K562 (cell line): ENCODE measurements around the gene CPM. TPM values are rescaled to one million over a fixed set of nuclear protein-coding genes. Genes with fewer than 3 reads are reported as not detected.

Experiments
- ATAC-seq: fragments of 200-7000 bp; cut with Tn5 transposase; 3 replicates; pipeline ENCODE4 v1.9.1; 2020; ENCODE audit warnings: moderate library complexity
- BruUV-seq: library from RNA; stranded (reverse); fragments of 400-500 nt; replicated peaks from 2 replicates; lab custom pipeline; 2021; lab: Mats Ljungman, UMichigan
- CTCF ChIA-PET: fragments of 300-600 bp; formaldehyde crosslinking; extraction: SDS; loops from one replicate; lab custom pipeline; 2021; ENCODE audit warnings: low intra/inter-chr PET ratio; lab: Yijun Ruan, JAX
- POLR2A ChIA-PET: fragments of 300-600, 350-650 bp; sonication (Branson Sonifier 250); formaldehyde crosslinking; extraction: SDS; loops from one replicate; lab custom pipeline; 2021; ENCODE audit warnings: antibody characterized with exemption, inconsistent platforms; lab: Yijun Ruan, JAX
- DNase-seq, 4 experiments: peaks; one replicate each; pipeline versions ENCODE4 v3.0.0 to v3.0.0-alpha.2; 2011 to 2018; ENCODE audit warnings: low spot score in 3 of 4, mixed read lengths in 3 of 4; ENCODE audit errors: extremely low read depth in 1 of 4
- FAIRE-seq: peaks from 2 replicates; lab custom pipeline; 2011; peaks lifted over from hg19 to GRCh38; lab: Jason Lieb, UNC
- H2AFZ ChIP-seq: 2 replicates; pipeline ENCODE4 v1.6.0; 2011; ENCODE audit warnings: low read depth, low read length, control low read depth, inconsistent platforms
- H3K27ac ChIP-seq: fragments of 200-600 bp; 3 replicates; pipeline ENCODE4 v1.8.0; 2011; ENCODE audit warnings: low read depth, mild to moderate bottlenecking, control low read depth, inconsistent platforms, low read length, moderate library complexity, mixed read lengths; ENCODE audit errors: extremely low read depth
- H3K27me3 ChIP-seq, 2 experiments: fragments of 300-600 bp in 1 of 2; 2 replicates in 1 of 2; 3 replicates in 1 of 2; pipeline versions ENCODE4 v1.6.0 to v1.8.0; 2011; ENCODE audit warnings: inconsistent platforms in 2 of 2, low read length in 2 of 2, mild to moderate bottlenecking in 1 of 2, mixed read lengths in 1 of 2, moderate library complexity in 1 of 2; ENCODE audit not compliant: control insufficient read depth in 2 of 2, insufficient read depth in 2 of 2
- H3K36me3 ChIP-seq: fragments of 300-600 bp; 3 replicates; pipeline ENCODE4 v1.8.0; 2011; ENCODE audit warnings: mild to moderate bottlenecking, low read length, inconsistent platforms; ENCODE audit not compliant: control insufficient read depth, insufficient read depth
- H3K4me1 ChIP-seq, 2 experiments: fragments of 200-600 bp in 1 of 2; replicated peaks in 1 of 2; 2 replicates in 1 of 2; 3 replicates in 1 of 2; pipeline versions ENCODE4 v1.5.1 to v1.8.0; 2011; ENCODE audit warnings: inconsistent platforms in 2 of 2, low read length in 2 of 2, mild to moderate bottlenecking in 1 of 2, mixed read lengths in 1 of 2, moderate library complexity in 1 of 2; ENCODE audit not compliant: control insufficient read depth in 2 of 2, insufficient read depth in 2 of 2
- H3K4me2 ChIP-seq: 2 replicates; pipeline ENCODE4 v1.6.1; 2011; ENCODE audit warnings: low read length, control low read depth, inconsistent platforms, mixed read lengths; ENCODE audit not compliant: insufficient read depth
- H3K4me3 ChIP-seq: fragments of 200-600 bp; sonication (generic), shearing (Covaris generic); 2 replicates; pipeline ENCODE4 v1.5.1; 2016; ENCODE audit warnings: control low read depth, inconsistent platforms
- H3K79me2 ChIP-seq: fragments of 200-600 bp; 3 replicates; pipeline ENCODE4 v1.8.0; 2011; ENCODE audit warnings: low read length, inconsistent platforms; ENCODE audit not compliant: control insufficient read depth, insufficient read depth
- H3K9ac ChIP-seq, 2 experiments: 2 replicates each; pipeline versions ENCODE4 v1.6.0 to v1.6.1; 2011; ENCODE audit warnings: low read depth in 2 of 2, low read length in 2 of 2, control low read depth in 1 of 2, inconsistent platforms in 1 of 2, mild to moderate bottlenecking in 1 of 2, mixed read lengths in 1 of 2; ENCODE audit not compliant: insufficient read depth in 1 of 2
- H3K9me1 ChIP-seq: one replicate; pipeline ENCODE4 v1.6.0; 2011; ENCODE audit warnings: inconsistent platforms, mild to moderate bottlenecking, low read length, moderate library complexity; ENCODE audit not compliant: control insufficient read depth, insufficient read depth
- H3K9me3 ChIP-seq: replicated peaks from 2 replicates; pipeline ENCODE4 v1.5.1; 2011; ENCODE audit warnings: low read depth, low read length, inconsistent platforms; ENCODE audit not compliant: control insufficient read depth, insufficient read depth
- H4K20me1 ChIP-seq: replicated peaks from 2 replicates; pipeline ENCODE4 v1.6.1; 2011; ENCODE audit warnings: low read length, inconsistent platforms, mixed read lengths; ENCODE audit not compliant: control insufficient read depth, insufficient read depth
- BRD4 ChIP-seq: fragments of 200-600 bp; sonication (generic); IDR thresholded peaks from 2 replicates; pipeline ENCODE4 v1.6.1; 2017; ENCODE audit warnings: inconsistent platforms
- CTBP1 ChIP-seq: fragments of 450-650 bp; IDR thresholded peaks from 2 replicates; pipeline ENCODE4 v1.6.1; 2016; ENCODE audit warnings: borderline replicate concordance
- KDM4B ChIP-seq, 2 experiments: fragments of 450-650 bp in 1 of 2; sonication (generic) in 1 of 2; IDR thresholded peaks; 2 replicates each; pipeline ENCODE4 v1.6.1; 2016 to 2017; ENCODE audit warnings: borderline replicate concordance in 2 of 2, antibody characterized with exemption in 1 of 2, low read depth in 1 of 2, mild to moderate bottlenecking in 1 of 2
- KHSRP ChIP-seq: fragments of 450-650 bp; IDR thresholded peaks from 2 replicates; pipeline ENCODE4 v1.6.1; 2017
- NONO ChIP-seq, 2 experiments: fragments of 200-400 bp in 1 of 2; fragments of 450-650 bp in 1 of 2; formaldehyde crosslinking in 1 of 2; IDR thresholded peaks; 2 replicates each; pipeline ENCODE4 v1.6.1; 2017; ENCODE audit warnings: low read depth in 2 of 2, mild to moderate bottlenecking in 2 of 2, moderate library complexity in 2 of 2, low read length in 1 of 2
- NR2C1 ChIP-seq, 2 experiments: fragments of 450-650 bp; IDR thresholded peaks; 2 replicates each; pipeline ENCODE4 v1.6.1; 2017; ENCODE audit warnings: mild to moderate bottlenecking in 2 of 2, antibody characterized with exemption in 1 of 2, inconsistent platforms in 1 of 2, missing compliant biosample characterization in 1 of 2, missing genetic modification characterization in 1 of 2
- SMARCC2 ChIP-seq: fragments of 450-650 bp; IDR thresholded peaks from 2 replicates; pipeline ENCODE4 v1.6.1; 2017; ENCODE audit warnings: antibody characterized with exemption, moderate library complexity, mild to moderate bottlenecking, low read depth
- SNRNP70 ChIP-seq: fragments of 200-400 bp; formaldehyde crosslinking; optimal IDR thresholded peaks from 2 replicates; pipeline ENCODE3; 2017; ENCODE audit warnings: low read depth, low read length
- TARDBP ChIP-seq: fragments of 450-650 bp; IDR thresholded peaks from 2 replicates; pipeline ENCODE4 v1.6.1; 2016
- TCFL5 ChIP-seq: fragments of 250-450 bp; sonication (Bioruptor Pico); conservative IDR thresholded peaks from 2 replicates; pipeline ENCODE4 v1.6.1; 2021; ENCODE audit warnings: mild to moderate bottlenecking, moderate library complexity, matching md5 sums
- TRIM28 ChIP-seq: fragments of 450-650 bp; IDR thresholded peaks from 2 replicates; pipeline ENCODE4 v1.6.1; 2017
- ZBTB8A ChIP-seq: fragments of 450-650 bp; IDR thresholded peaks from 2 replicates; pipeline ENCODE4 v1.6.1; 2018; ENCODE audit warnings: mild to moderate bottlenecking, moderate library complexity; ENCODE audit not compliant: partially characterized antibody
- ZNF146 ChIP-seq: IDR thresholded peaks from one replicate; pipeline ENCODE4 v1.6.1; 2018; ENCODE audit warnings: missing compliant biosample characterization; ENCODE audit not compliant: unreplicated experiment
- ZNF76 ChIP-seq: fragments of 250-450 bp; sonication (Bioruptor Pico); IDR thresholded peaks from 2 replicates; pipeline ENCODE4 v1.4.0; 2020; ENCODE audit warnings: mild to moderate bottlenecking, moderate library complexity, borderline replicate concordance
- in situ Hi-C: fragments of 300-500 bp; cut with MboI; formaldehyde crosslinking; loops from 4 replicates; pipeline ENCODE4 v1.15.0; 2018; ENCODE audit warnings: inconsistent platforms, mixed read lengths
- intact Hi-C: fragments of 100-400 bp; cut with micrococcal nuclease; formaldehyde crosslinking; loops from 2 replicates; pipeline ENCODE4 v1.14.2; 2022
- polyA plus RNA-seq, 8 experiments: library from polyadenylated mRNA; depleted of rRNA in 4 of 8; stranded (reverse) in 5 of 8; unstranded in 3 of 8; fragments of >200 nt; fragmentation: Nextera tagmentation in 2 of 8; fragmentation: Illumina TruSeq in 1 of 8; extraction: Ambion mirVana in 2 of 8; extraction: Trizol in 1 of 8; gene quantifications; 2 replicates each; pipeline versions ENCODE4 v1.2.1 to v1.2.3, GENCODE V29; 2011 to 2014; ENCODE audit warnings: inconsistent platforms in 1 of 8, missing spikeins in 1 of 8
- total RNA-seq, 7 experiments: library from RNA; depleted of rRNA in 6 of 7; stranded (reverse); fragments of >200 nt in 6 of 7; fragmentation: Illumina TruSeq in 2 of 7; extraction: Trizol in 2 of 7; gene quantifications; 2 replicates each; pipeline versions ENCODE4 v1.2.1 to v1.2.3, GENCODE V29; 2011 to 2021; ENCODE audit warnings: low replicate concordance in 1 of 7
- TF ChIP-seq, protein P1 (sequence below): fragments of 450-650 bp; IDR thresholded peaks from 2 replicates; pipeline ENCODE4 v1.6.1; 2014; ENCODE audit warnings: low read depth, mild to moderate bottlenecking, moderate library complexity, borderline replicate concordance
- TF ChIP-seq, protein P2 (sequence below): fragments of 450-650 bp; IDR thresholded peaks from 2 replicates; pipeline ENCODE4 v1.6.1; 2016; ENCODE audit warnings: low read depth

Gene CPM
- total and polyA plus RNA-seq, 9 of the 15 experiments (the other 6 are each of a cell fraction or from before 2014, with no cell fraction given), result 0.31 TPM; not detected in 8

DNA sequence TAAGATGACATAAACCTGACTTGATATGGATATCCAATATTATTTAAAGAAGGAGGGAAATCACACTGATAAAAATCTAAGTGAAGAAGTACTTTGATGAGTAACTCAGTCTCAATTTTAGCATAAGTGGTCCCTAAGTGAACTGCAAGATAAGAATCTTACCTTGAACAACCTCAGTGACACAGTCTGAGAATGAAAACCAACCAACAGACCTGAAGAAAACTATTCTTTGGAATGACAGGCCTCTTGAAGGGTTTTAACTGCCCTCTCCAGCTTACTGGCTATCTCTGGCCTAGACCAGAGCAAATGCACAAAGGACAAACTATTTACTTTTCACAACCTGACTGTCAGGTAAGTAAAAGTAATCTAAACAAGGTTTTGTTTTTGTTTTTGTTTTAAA, 44.7 kb downstream of the CPM start:
- Histone ChIP-seq H3K4me3 (no peak overlapping the region), H3K79me2 (no peaks in the 10 kb centered on the region), H3K27ac (no peak overlapping the region), H3K36me3 (no peaks in the 10 kb centered on the region), H2AFZ (no peak overlapping the region), H3K9ac (no peak overlapping the region), H3K9me1 (no peaks in the 10 kb centered on the region), H3K27me3 (peaks cover 6 to 26% of the 10 kb centered on the region in 2 experiments; a peak in 4 of 5 replicates), H3K4me2 (no peak overlapping the region), H3K9me3 (no peaks in the 10 kb centered on the region), H3K4me1 (no peaks in the 10 kb centered on the region), H4K20me1 (no peaks in the 10 kb centered on the region)
- no peak for FAIRE-seq
- in situ Hi-C loops, result no loop called here
- BruUV-seq, result no TSS peak
- ChIA-PET CTCF (no interaction called here), POLR2A (no interaction called here)
- DNase-seq, result no peak
- no peak for ATAC-seq
- intact Hi-C loops, result no loop called here
- TF ChIP-seq NONO (IDR thresholded peaks at IDR 0.05; ENCODE audit: low read depth in 2 of 2, low read length in 1 of 2) (no peak), TRIM28 (no peak), SMARCC2 (no peak), NR2C1 (IDR thresholded peaks at IDR 0.05) (no peak), NR2C1 (tag; IDR thresholded peaks at IDR 0.05) (no peak), SNRNP70 (no peak), ZNF146 (CRISPR knock-in tag) (no peak), TARDBP (no peak), KHSRP (no peak), CTBP1 (no peak), BRD4 (no peak), TCFL5 (no peak), ZNF76 (CRISPR knock-in tag) (no peak), ZBTB8A (no peak), KDM4B (IDR thresholded peaks at IDR 0.05; ENCODE audit: borderline replicate concordance in 2 of 2, low read depth in 1 of 2) (no peak)
- TF ChIP-seq, protein P1, sequence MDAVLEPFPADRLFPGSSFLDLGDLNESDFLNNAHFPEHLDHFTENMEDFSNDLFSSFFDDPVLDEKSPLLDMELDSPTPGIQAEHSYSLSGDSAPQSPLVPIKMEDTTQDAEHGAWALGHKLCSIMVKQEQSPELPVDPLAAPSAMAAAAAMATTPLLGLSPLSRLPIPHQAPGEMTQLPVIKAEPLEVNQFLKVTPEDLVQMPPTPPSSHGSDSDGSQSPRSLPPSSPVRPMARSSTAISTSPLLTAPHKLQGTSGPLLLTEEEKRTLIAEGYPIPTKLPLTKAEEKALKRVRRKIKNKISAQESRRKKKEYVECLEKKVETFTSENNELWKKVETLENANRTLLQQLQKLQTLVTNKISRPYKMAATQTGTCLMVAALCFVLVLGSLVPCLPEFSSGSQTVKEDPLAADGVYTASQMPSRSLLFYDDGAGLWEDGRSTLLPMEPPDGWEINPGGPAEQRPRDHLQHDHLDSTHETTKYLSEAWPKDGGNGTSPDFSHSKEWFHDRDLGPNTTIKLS, result no peak
- TF ChIP-seq, protein P2, sequence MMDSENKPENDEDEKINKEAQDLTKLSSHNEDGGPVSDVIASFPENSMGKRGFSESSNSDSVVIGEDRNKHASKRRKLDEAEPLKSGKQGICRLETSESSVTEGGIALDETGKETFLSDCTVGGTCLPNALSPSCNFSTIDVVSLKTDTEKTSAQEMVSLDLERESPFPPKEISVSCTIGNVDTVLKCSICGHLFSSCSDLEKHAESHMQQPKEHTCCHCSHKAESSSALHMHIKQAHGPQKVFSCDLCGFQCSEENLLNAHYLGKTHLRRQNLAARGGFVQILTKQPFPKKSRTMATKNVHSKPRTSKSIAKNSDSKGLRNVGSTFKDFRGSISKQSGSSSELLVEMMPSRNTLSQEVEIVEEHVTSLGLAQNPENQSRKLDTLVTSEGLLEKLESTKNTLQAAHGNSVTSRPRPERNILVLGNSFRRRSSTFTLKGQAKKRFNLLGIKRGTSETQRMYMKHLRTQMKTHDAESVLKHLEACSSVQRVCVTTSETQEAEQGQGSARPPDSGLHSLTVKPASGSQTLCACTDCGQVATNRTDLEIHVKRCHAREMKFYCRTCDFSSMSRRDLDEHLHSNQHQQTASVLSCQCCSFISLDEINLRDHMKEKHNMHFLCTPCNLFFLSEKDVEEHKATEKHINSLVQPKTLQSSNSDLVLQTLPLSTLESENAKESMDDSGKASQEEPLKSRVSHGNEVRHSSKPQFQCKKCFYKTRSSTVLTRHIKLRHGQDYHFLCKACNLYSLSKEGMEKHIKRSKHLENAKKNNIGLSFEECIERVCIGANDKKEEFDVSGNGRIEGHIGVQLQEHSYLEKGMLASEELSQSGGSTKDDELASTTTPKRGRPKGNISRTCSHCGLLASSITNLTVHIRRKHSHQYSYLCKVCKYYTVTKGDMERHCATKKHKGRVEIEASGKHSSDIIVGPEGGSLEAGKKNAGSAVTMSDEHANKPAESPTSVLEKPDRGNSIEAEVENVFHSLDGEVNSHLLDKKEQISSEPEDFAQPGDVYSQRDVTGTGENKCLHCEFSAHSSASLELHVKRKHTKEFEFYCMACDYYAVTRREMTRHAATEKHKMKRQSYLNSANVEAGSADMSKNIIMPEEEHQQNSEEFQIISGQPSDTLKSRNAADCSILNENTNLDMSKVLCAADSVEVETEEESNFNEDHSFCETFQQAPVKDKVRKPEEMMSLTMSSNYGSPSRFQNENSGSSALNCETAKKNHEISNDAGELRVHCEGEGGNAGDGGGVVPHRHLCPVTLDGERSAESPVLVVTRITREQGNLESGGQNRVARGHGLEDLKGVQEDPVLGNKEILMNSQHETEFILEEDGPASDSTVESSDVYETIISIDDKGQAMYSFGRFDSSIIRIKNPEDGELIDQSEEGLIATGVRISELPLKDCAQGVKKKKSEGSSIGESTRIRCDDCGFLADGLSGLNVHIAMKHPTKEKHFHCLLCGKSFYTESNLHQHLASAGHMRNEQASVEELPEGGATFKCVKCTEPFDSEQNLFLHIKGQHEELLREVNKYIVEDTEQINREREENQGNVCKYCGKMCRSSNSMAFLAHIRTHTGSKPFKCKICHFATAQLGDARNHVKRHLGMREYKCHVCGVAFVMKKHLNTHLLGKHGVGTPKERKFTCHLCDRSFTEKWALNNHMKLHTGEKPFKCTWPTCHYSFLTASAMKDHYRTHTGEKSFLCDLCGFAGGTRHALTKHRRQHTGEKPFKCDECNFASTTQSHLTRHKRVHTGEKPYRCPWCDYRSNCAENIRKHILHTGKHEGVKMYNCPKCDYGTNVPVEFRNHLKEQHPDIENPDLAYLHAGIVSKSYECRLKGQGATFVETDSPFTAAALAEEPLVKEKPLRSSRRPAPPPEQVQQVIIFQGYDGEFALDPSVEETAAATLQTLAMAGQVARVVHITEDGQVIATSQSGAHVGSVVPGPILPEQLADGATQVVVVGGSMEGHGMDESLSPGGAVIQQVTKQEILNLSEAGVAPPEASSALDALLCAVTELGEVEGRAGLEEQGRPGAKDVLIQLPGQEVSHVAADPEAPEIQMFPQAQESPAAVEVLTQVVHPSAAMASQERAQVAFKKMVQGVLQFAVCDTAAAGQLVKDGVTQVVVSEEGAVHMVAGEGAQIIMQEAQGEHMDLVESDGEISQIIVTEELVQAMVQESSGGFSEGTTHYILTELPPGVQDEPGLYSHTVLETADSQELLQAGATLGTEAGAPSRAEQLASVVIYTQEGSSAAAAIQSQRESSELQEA, result no peak
